A549 (cell line): Measurements from ENCODE around the gene CARMIL1. TPM values are rescaled to one million over a fixed set of nuclear protein-coding genes. Genes with fewer than 3 reads are reported as not detected.

Source experiments
- ATAC-seq, 2 experiments: fragments of 200-7000 bp in 1 of 2; fragments of >200 bp in 1 of 2; cut with Nextera tagmentation in 1 of 2; cut with Tn5 transposase in 1 of 2; 3 replicates each; pipeline versions ENCODE4 v1.8.0 to v1.9.1; 2018 to 2020; ENCODE audit warnings: mild to moderate bottlenecking in 1 of 2, moderate library complexity in 1 of 2
- CTCF ChIA-PET: fragments of 300-600 bp; sonication (Branson Sonifier 250); formaldehyde crosslinking; extraction: SDS; loops from one replicate; lab custom pipeline; 2021; ENCODE audit warnings: antibody characterized with exemption, inconsistent platforms; lab: Yijun Ruan, JAX
- POLR2A ChIA-PET: fragments of 350-600 bp; formaldehyde crosslinking; extraction: SDS; loops from one replicate; lab custom pipeline; 2021; ENCODE audit warnings: antibody characterized with exemption, inconsistent platforms; lab: Yijun Ruan, JAX
- DNase-seq, 2 experiments: peaks; one replicate each; pipeline versions ENCODE4 v3.0.0 to v3.0.0-alpha.2; 2011 to 2016; ENCODE audit warnings: low read depth in 1 of 2, low spot score in 1 of 2
- FAIRE-seq: peaks from 2 replicates; lab custom pipeline; 2011; peaks lifted over from hg19 to GRCh38; lab: Jason Lieb, UNC
- H3K27ac ChIP-seq, 2 experiments: fragments of >200 bp; sonication (Bioruptor Twin); formaldehyde crosslinking; 3 replicates each; pipeline ENCODE4 v1.5.1; 2016 to 2017
- H3K4me1 ChIP-seq: fragments of >200 bp; sonication (Bioruptor Twin); formaldehyde crosslinking; 3 replicates; pipeline ENCODE4 v1.6.1; 2016
- H3K4me2 ChIP-seq: fragments of >200 bp; sonication (Bioruptor Twin); formaldehyde crosslinking; 3 replicates; pipeline ENCODE4 v1.6.1; 2016
- H3K4me3 ChIP-seq: fragments of >200 bp; sonication (Bioruptor Twin); formaldehyde crosslinking; 3 replicates; pipeline ENCODE4 v1.5.1; 2016
- H3K9me3 ChIP-seq: fragments of >200 bp; sonication (Bioruptor Twin); formaldehyde crosslinking; 3 replicates; pipeline ENCODE4 v1.6.1; 2016
- BCL3 ChIP-seq: fragments of >200 bp; sonication (Bioruptor Twin); formaldehyde crosslinking; IDR thresholded peaks from 3 replicates; pipeline ENCODE4 v1.6.1; 2016
- CBX2 ChIP-seq: fragments of 200-600 bp; sonication (generic); IDR thresholded peaks from 2 replicates; pipeline ENCODE4 v1.6.1; 2016; ENCODE audit warnings: low read depth, mild to moderate bottlenecking, borderline replicate concordance
- CBX8 ChIP-seq: fragments of 200-600 bp; sonication (generic); IDR thresholded peaks from 2 replicates; pipeline ENCODE4 v1.6.1; 2016
- CHD2 ChIP-seq: fragments of 150-350 bp; IDR thresholded peaks from 2 replicates; pipeline ENCODE4 v1.6.1; 2014; ENCODE audit warnings: low read length; ENCODE audit not compliant: partially characterized antibody
- CTCF ChIP-seq: fragments of >200 bp; sonication (Bioruptor Twin); formaldehyde crosslinking; IDR thresholded peaks from 3 replicates; pipeline ENCODE4 v1.5.1; 2016
- E2F6 ChIP-seq: IDR thresholded peaks from 2 replicates; pipeline ENCODE4 v1.6.1; 2012; ENCODE audit warnings: low read depth, borderline replicate concordance
- EHF ChIP-seq: fragments of 250-450 bp; sonication (Bioruptor Pico); IDR thresholded peaks from 2 replicates; pipeline ENCODE4 v1.5.0; 2020; ENCODE audit warnings: mild to moderate bottlenecking
- ELK1 ChIP-seq: fragments of 150-350 bp; IDR thresholded peaks from 2 replicates; pipeline ENCODE4 v1.6.1; 2014; ENCODE audit warnings: low read depth, mild to moderate bottlenecking, low read length
- ESRRA ChIP-seq: fragments of 150-350 bp; IDR thresholded peaks from 2 replicates; pipeline ENCODE4 v1.6.1; 2014; ENCODE audit warnings: mild to moderate bottlenecking, low read length, borderline replicate concordance
- FOSB ChIP-seq: fragments of 250-450 bp; sonication (Bioruptor Pico); IDR thresholded peaks from 2 replicates; pipeline ENCODE4 v1.5.0; 2020; ENCODE audit warnings: mild to moderate bottlenecking, moderate library complexity
- FOSL2 ChIP-seq, 2 experiments: fragments of 450-650 bp in 1 of 2; fragments of >200 bp in 1 of 2; sonication (Bioruptor Twin) in 1 of 2; formaldehyde crosslinking; IDR thresholded peaks; 2 replicates each; pipeline versions ENCODE4 v1.5.0 to v1.6.1; 2016 to 2020; ENCODE audit warnings: mild to moderate bottlenecking in 1 of 2, moderate library complexity in 1 of 2
- FOXS1 ChIP-seq: fragments of 250-450 bp; sonication (Bioruptor Pico); IDR thresholded peaks from 2 replicates; pipeline ENCODE4 v1.5.0; 2020; ENCODE audit warnings: mild to moderate bottlenecking, moderate library complexity
- GATA3 ChIP-seq: IDR thresholded peaks from 2 replicates; pipeline ENCODE4 v1.6.1; 2012; ENCODE audit warnings: borderline replicate concordance
- HES2 ChIP-seq: fragments of >200 bp; sonication (Bioruptor Twin); formaldehyde crosslinking; IDR thresholded peaks from 2 replicates; pipeline ENCODE4 v1.6.1; 2016
- HEYL ChIP-seq: fragments of 250-450 bp; sonication (Bioruptor Pico); IDR thresholded peaks from 2 replicates; pipeline ENCODE4 v1.8.0; 2021; ENCODE audit warnings: mild to moderate bottlenecking, moderate library complexity
- HOXA7 ChIP-seq: fragments of 250-450 bp; sonication (Bioruptor Pico); IDR thresholded peaks from 2 replicates; pipeline ENCODE4 v1.5.0; 2020; ENCODE audit warnings: mild to moderate bottlenecking, moderate library complexity
- JUN ChIP-seq, 2 experiments: fragments of >200 bp; sonication (Bioruptor Twin); formaldehyde crosslinking; IDR thresholded peaks; 2 replicates in 1 of 2; 3 replicates in 1 of 2; pipeline ENCODE4 v1.6.1; 2016 to 2017
- JUNB ChIP-seq: fragments of >200 bp; sonication (Bioruptor Twin); formaldehyde crosslinking; IDR thresholded peaks from 2 replicates; pipeline ENCODE4 v1.6.1; 2016
- MAFK ChIP-seq: fragments of 450-650 bp; IDR thresholded peaks from 2 replicates; pipeline ENCODE4 v1.6.1; 2014; ENCODE audit not compliant: partially characterized antibody
- NFE2L2 ChIP-seq: fragments of 150-350 bp; conservative IDR thresholded peaks from 2 replicates; pipeline ENCODE4 v1.6.1; 2014; ENCODE audit warnings: low read length
- NR3C1 ChIP-seq: fragments of >200 bp; sonication (Bioruptor Twin); formaldehyde crosslinking; IDR thresholded peaks from 3 replicates; pipeline ENCODE4 v1.6.1; 2017
- RCOR1 ChIP-seq: fragments of 150-350 bp; IDR thresholded peaks from 2 replicates; pipeline ENCODE4 v1.6.1; 2014; ENCODE audit warnings: antibody characterized with exemption, low read length, low read depth
- SREBF2 ChIP-seq: fragments of 450-650 bp; IDR thresholded peaks from 2 replicates; pipeline ENCODE4 v1.6.1; 2014; ENCODE audit warnings: mild to moderate bottlenecking, moderate library complexity
- TFCP2L1 ChIP-seq: fragments of 250-450 bp; sonication (Bioruptor Pico); IDR thresholded peaks from 2 replicates; pipeline ENCODE4 v1.5.0; 2021; ENCODE audit warnings: mild to moderate bottlenecking
- TP53 ChIP-seq: fragments of 250-450 bp; sonication (Bioruptor Pico); IDR thresholded peaks from 2 replicates; pipeline ENCODE4 v1.5.0; 2021; ENCODE audit warnings: mild to moderate bottlenecking, moderate library complexity
- ZNF302 ChIP-seq: fragments of 250-450 bp; sonication (Bioruptor Pico); IDR thresholded peaks from 2 replicates; pipeline ENCODE4 v1.9.0; 2021; ENCODE audit warnings: inconsistent platforms, mild to moderate bottlenecking, moderate library complexity
- WGBS: methylation state at CpG from one replicate; pipeline ENCODE4 v1.1.6; 2017; ENCODE audit errors: missing lambda C conversion rate; 5-methylcytosine and 5-hydroxymethylcytosine counted together
- polyA plus RNA-seq, 4 experiments: library from polyadenylated mRNA; depleted of rRNA in 3 of 4; stranded (reverse); fragments of >200 nt; fragmentation: RNase III in 1 of 4; extraction: RNeasy Plus Mini Kit Qiagen cat#74134 plus additional on column Dnase treatment in 1 of 4; gene quantifications; 2 replicates in 3 of 4; 3 replicates in 1 of 4; pipeline ENCODE4 v1.2.3, GENCODE V29; 2011 to 2017

CARMIL1 gene
- polyA plus RNA-seq, 2 of the 4 experiments (the other 2 are of a cell fraction), result 11.5 to 11.8 TPM

GRCh38 chr6:25603251-25603650 is 324.1 kb downstream of the CARMIL1 start:
- 0 out of 3 replicates have a peak, but pooled peaks cover 2% of the 10 kb centered on the region for H3K4me1 ChIP-seq
- no peak overlapping the region for H3K27ac ChIP-seq
- ChIA-PET CTCF (interaction anchor here (0.7 to 1.4 kb wide), 3 partner anchors 96 to 532 kb away, joined by 3 read pairs; no protein-coding TSS in a partner anchor), POLR2A (no interaction called here)
- no peak for FAIRE-seq
- no peak for ATAC-seq
- 75% methylated on average over 1 of the region's 1 CpG for WGBS
- H3K9me3 ChIP-seq, result no peaks in the 10 kb centered on the region
- TF ChIP-seq CBX2 (no peak), NR3C1 (no peak), JUNB (no peak), TFCP2L1 (CRISPR knock-in tag) (no peak), CTCF (no peak), BCL3 (no peak), NFE2L2 (no peak), GATA3 (no peak), TP53 (no peak), CBX8 (no peak), ELK1 (no peak), HES2 (no peak), HEYL (no peak), SREBF2 (no peak), HOXA7 (CRISPR knock-in tag) (no peak), FOXS1 (CRISPR knock-in tag) (no peak), EHF (CRISPR knock-in tag) (no peak), RCOR1 (no peak), MAFK (no peak)
- TF ChIP-seq, all 56 proteins: peak for 0
- H3K4me3 ChIP-seq, result no peak overlapping the region
- DNase-seq, result no peak
- H3K4me2 ChIP-seq, result no peak overlapping the region

GRCh38 chr6:25606151-25606550 is 327.0 kb downstream of the CARMIL1 start:
- no peak for TF ChIP-seq FOSL2 (IDR thresholded peaks at IDR 0.05)
- TF ChIP-seq FOSL2 (CRISPR knock-in tag; IDR thresholded peaks at IDR 0.05), result no peak
- no peak for TF ChIP-seq ESRRA
- no peak for TF ChIP-seq ZNF302 (CRISPR knock-in tag)
- TF ChIP-seq SREBF2, result no peak
- TF ChIP-seq E2F6, result no peak
- no peak for TF ChIP-seq CTCF
- TF ChIP-seq FOSB (CRISPR knock-in tag), result no peak
- TF ChIP-seq JUN (IDR thresholded peaks at IDR 0.05), result no peak
- TF ChIP-seq CBX2, result no peak
- no peak for TF ChIP-seq CHD2
- TF ChIP-seq CBX8, result no peak
- TF ChIP-seq HOXA7 (CRISPR knock-in tag), result no peak
- Histone ChIP-seq H3K27ac (no peak overlapping the region), H3K9me3 (no peaks in the 10 kb centered on the region), H3K4me2 (no peak overlapping the region), H3K4me3 (no peak overlapping the region), H3K4me1 (0 out of 3 replicates have a peak, but pooled peaks cover 2% of the 10 kb centered on the region)
- DNase-seq (no peak), ATAC-seq (no peak), FAIRE-seq (no peak)
- POLR2A ChIA-PET, result no interaction called here
- 98% methylated on average over 7 of the region's 11 CpGs for WGBS
- CTCF ChIA-PET, result interaction anchor here (1.5 kb wide), 1 partner anchor 383 kb away, joined by 3 read pairs; no protein-coding TSS in a partner anchor
